IMR-90 (cell line): ENCODE data around the gene CYP2A13. TPM values are rescaled to one million over a fixed set of nuclear protein-coding genes. Genes with fewer than 3 reads are reported as not detected.

Experiments used
- ATAC-seq: fragments of 200-7000 bp; cut with Tn5 transposase; 2 replicates; pipeline ENCODE4 v1.9.1; 2020; ENCODE audit warnings: low read depth, mild to moderate bottlenecking, moderate library complexity
- BruUV-seq: library from RNA; stranded (reverse); fragments of 400-500 nt; replicated peaks from 2 replicates; lab custom pipeline; 2021; lab: Mats Ljungman, UMichigan
- CTCF ChIA-PET: fragments of 300-600 bp; formaldehyde crosslinking; extraction: SDS; loops from one replicate; lab custom pipeline; 2021; ENCODE audit warnings: antibody characterized with exemption; lab: Yijun Ruan, JAX
- POLR2A ChIA-PET: fragments of 300-600 bp; sonication (Branson Sonifier 250); formaldehyde crosslinking; loops from one replicate; lab custom pipeline; 2022; ENCODE audit warnings: antibody characterized with exemption; ENCODE audit not compliant: unreplicated experiment; lab: Charles Lee
- DNase-seq: peaks from one replicate; pipeline ENCODE4 v3.0.0; 2013
- H2AFZ ChIP-seq: replicated peaks from 2 replicates; pipeline ENCODE3; 2013; ENCODE audit warnings: low read length, mild to moderate bottlenecking; ENCODE audit not compliant: poor library complexity
- H2AK5ac ChIP-seq: 2 replicates; pipeline ENCODE4 v1.6.1; 2013; ENCODE audit warnings: low read depth, low read length, inconsistent platforms
- H2AK9ac ChIP-seq: replicated peaks from 2 replicates; pipeline ENCODE3; 2013; ENCODE audit warnings: mild to moderate bottlenecking, low read depth, low read length, moderate library complexity; ENCODE audit not compliant: poor library complexity
- H2BK120ac ChIP-seq: 2 replicates; pipeline ENCODE4 v1.6.1; 2013; ENCODE audit warnings: low read depth, low read length, inconsistent platforms
- H2BK15ac ChIP-seq: 3 replicates; pipeline ENCODE4 v1.6.1; 2013; ENCODE audit warnings: low read depth, low read length, inconsistent platforms
- H2BK20ac ChIP-seq: 2 replicates; pipeline ENCODE4 v1.6.1; 2013; ENCODE audit warnings: low read depth, mild to moderate bottlenecking, inconsistent platforms, low read length, moderate library complexity
- H2BK5ac ChIP-seq: 2 replicates; pipeline ENCODE4 v1.6.1; 2013; ENCODE audit warnings: mild to moderate bottlenecking, low read depth, low read length, inconsistent platforms; ENCODE audit not compliant: poor library complexity, severe bottlenecking
- H3K14ac ChIP-seq: replicated peaks from 2 replicates; pipeline ENCODE4 v1.6.1; 2013; ENCODE audit warnings: low read depth, low read length, inconsistent platforms
- H3K18ac ChIP-seq: 2 replicates; pipeline ENCODE4 v1.6.1; 2013; ENCODE audit warnings: low read depth, low read length, control low read depth
- H3K23ac ChIP-seq: 2 replicates; pipeline ENCODE4 v1.6.1; 2013; ENCODE audit warnings: low read depth, low read length, inconsistent platforms
- H3K27ac ChIP-seq: 2 replicates; pipeline ENCODE4 v1.5.1; 2013; ENCODE audit warnings: mild to moderate bottlenecking, control low read depth, low read length; ENCODE audit not compliant: insufficient read depth
- H3K27me3 ChIP-seq: 2 replicates; pipeline ENCODE4 v1.6.1; 2013; ENCODE audit warnings: low read length; ENCODE audit not compliant: control insufficient read depth, insufficient read depth
- H3K36me3 ChIP-seq: 2 replicates; pipeline ENCODE4 v1.6.1; 2013; ENCODE audit warnings: low read length, mixed read lengths; ENCODE audit not compliant: control insufficient read depth, insufficient read depth
- H3K4ac ChIP-seq: 2 replicates; pipeline ENCODE4 v1.6.1; 2013; ENCODE audit warnings: low read depth, low read length, inconsistent platforms
- H3K4me1 ChIP-seq: 2 replicates; pipeline ENCODE4 v1.6.1; 2013; ENCODE audit warnings: low read length, mixed read lengths; ENCODE audit not compliant: control insufficient read depth, insufficient read depth
- H3K4me2 ChIP-seq: 2 replicates; pipeline ENCODE4 v1.6.1; 2013; ENCODE audit warnings: low read depth, mild to moderate bottlenecking, control low read depth, low read length, moderate library complexity
- H3K4me3 ChIP-seq: 2 replicates; pipeline ENCODE4 v1.5.1; 2013; ENCODE audit warnings: low read depth, mild to moderate bottlenecking, control low read depth, low read length, moderate library complexity; ENCODE audit not compliant: insufficient read depth
- H3K56ac ChIP-seq: 2 replicates; pipeline ENCODE4 v1.6.1; 2013; ENCODE audit warnings: low read length, inconsistent platforms; ENCODE audit not compliant: insufficient read depth; ENCODE audit errors: extremely low read depth
- H3K79me1 ChIP-seq, 2 experiments: 2 replicates each; pipeline ENCODE4 v1.6.1; 2013; ENCODE audit warnings: low read length in 2 of 2, inconsistent platforms in 1 of 2, low read depth in 1 of 2
- H3K9ac ChIP-seq: 2 replicates; pipeline ENCODE4 v1.6.1; 2013; ENCODE audit warnings: low read depth, low read length, control low read depth
- H3K9me1 ChIP-seq: 2 replicates; pipeline ENCODE4 v1.6.1; 2013; ENCODE audit warnings: low read length, inconsistent platforms; ENCODE audit not compliant: insufficient read depth
- H3K9me3 ChIP-seq: 2 replicates; pipeline ENCODE4 v1.6.1; 2013; ENCODE audit warnings: low read length; ENCODE audit not compliant: control insufficient read depth, insufficient read depth
- H4K20me1 ChIP-seq: 2 replicates; pipeline ENCODE4 v1.6.1; 2013; ENCODE audit warnings: low read length, inconsistent platforms; ENCODE audit not compliant: insufficient read depth
- H4K5ac ChIP-seq: 2 replicates; pipeline ENCODE4 v1.6.1; 2013; ENCODE audit warnings: mild to moderate bottlenecking, low read depth, low read length, control low read depth
- H4K8ac ChIP-seq, 2 experiments: 2 replicates each; pipeline ENCODE4 v1.6.1; 2013; ENCODE audit warnings: low read depth in 2 of 2, low read length in 2 of 2, control low read depth in 1 of 2, inconsistent platforms in 1 of 2
- H4K91ac ChIP-seq: 2 replicates; pipeline ENCODE4 v1.6.1; 2013; ENCODE audit warnings: low read depth, low read length, inconsistent platforms; ENCODE audit not compliant: insufficient read depth
- ELK1 ChIP-seq: fragments of 150-350 bp; IDR thresholded peaks from 2 replicates; pipeline ENCODE4 v1.6.1; 2016; ENCODE audit warnings: low read depth, mild to moderate bottlenecking, low read length, moderate library complexity, borderline replicate concordance
- USF2 ChIP-seq: fragments of 150-350 bp; IDR thresholded peaks from 2 replicates; pipeline ENCODE4 v1.6.1; 2017; ENCODE audit warnings: mild to moderate bottlenecking, antibody characterized with exemption, low read length, low read depth
- WGBS, 2 experiments: methylation state at CpG; one replicate each; pipeline versions ENCODE4 v1.1.5 to v1.1.7; 2013; ENCODE audit warnings: missing lambda C conversion rate in 2 of 2; ENCODE audit not compliant: insufficient read length in 1 of 2; ENCODE audit errors: extremely low coverage in 2 of 2; 5-methylcytosine and 5-hydroxymethylcytosine counted together
- dilution Hi-C: fragments of 300-500 bp; cut with HindIII; formaldehyde crosslinking; loops from one replicate; pipeline ENCODE4 v1.14.3; 2018; ENCODE audit warnings: low sequenced_read_pairs; ENCODE audit not compliant: unreplicated experiment
- in situ Hi-C: fragments of 300-500 bp; cut with MboI; formaldehyde crosslinking; loops from 3 replicates; pipeline ENCODE4 v1.14.3; 2019; ENCODE audit warnings: low sequenced_read_pairs, inconsistent platforms, mixed read lengths
- intact Hi-C: fragments of 100-400 bp; cut with micrococcal nuclease; formaldehyde crosslinking; loops from 2 replicates; pipeline ENCODE4 v1.10.0; 2022
- polyA plus RNA-seq, 3 experiments: library from polyadenylated mRNA; depleted of rRNA; stranded (reverse); fragments of >200 nt; gene quantifications; 2 replicates each; pipeline ENCODE4 v1.2.3, GENCODE V29; 2012; ENCODE audit warnings: low replicate concordance in 1 of 3
- total RNA-seq: library from RNA; depleted of rRNA; stranded (reverse); fragments of >200 nt; gene quantifications from 2 replicates; pipeline ENCODE4 v1.2.3, GENCODE V29; 2012

Gene CYP2A13
- total and polyA plus RNA-seq, 2 of the 4 experiments (the other 2 are of a cell fraction), result not detected

GRCh38 chr19:41136636-41137455 is 48.6 kb downstream of the CYP2A13 start:
- H3K14ac ChIP-seq, result no peak overlapping the region
- H3K9me1 ChIP-seq, result no peaks in the 10 kb centered on the region
- H2BK20ac ChIP-seq, result no peak overlapping the region
- no peaks in the 10 kb centered on the region for H4K20me1 ChIP-seq
- POLR2A ChIA-PET, result no interaction called here
- peaks cover 12% of the 10 kb centered on the region for H3K27me3 ChIP-seq
- TF ChIP-seq ELK1 (no peak), USF2 (no peak)
- no peak overlapping the region for H3K18ac ChIP-seq
- WGBS, 2 experiments, result 95% methylated on average over 17 of the region's 31 CpGs; no CpG with 5 or more reads in 1 of the 2 experiments
- H4K5ac ChIP-seq, result no peak overlapping the region
- intact Hi-C loops (no loop called here), in situ Hi-C loops (no loop called here), dilution Hi-C loops (no loop called here)
- CTCF ChIA-PET, result no interaction called here
- H3K4me2 ChIP-seq, result no peak overlapping the region
- no peak overlapping the region for H2BK5ac ChIP-seq
- H3K9ac ChIP-seq, result no peak overlapping the region
- no peak overlapping the region for H3K56ac ChIP-seq
- no TSS peak for BruUV-seq
- no peak overlapping the region for H2AK5ac ChIP-seq
- no peak overlapping the region for H3K4ac ChIP-seq
- H4K91ac ChIP-seq, result no peak overlapping the region
- no peak overlapping the region for H3K4me3 ChIP-seq
- H2BK120ac ChIP-seq, result no peak overlapping the region
- no peak overlapping the region for H2AFZ ChIP-seq
- H3K79me1 ChIP-seq, result no peaks in the 10 kb centered on the region
- no peak overlapping the region for H3K23ac ChIP-seq
- ATAC-seq (no peak), DNase-seq (no peak)
- H4K8ac ChIP-seq, result no peak overlapping the region
- no peaks in the 10 kb centered on the region for H3K4me1 ChIP-seq
- H3K9me3 ChIP-seq, result no peaks in the 10 kb centered on the region
- H3K36me3 ChIP-seq, result no peaks in the 10 kb centered on the region
- no peak overlapping the region for H2AK9ac ChIP-seq
- no peak overlapping the region for H3K27ac ChIP-seq
- H2BK15ac ChIP-seq, result no peak overlapping the region
